ENCODE results near the gene GPR84. TPM values are rescaled to one million over a fixed set of nuclear protein-coding genes. Genes with fewer than 3 reads are reported as not detected.
"Not testable (repeated sequence)": the region's sequence is repeated elsewhere in the genome, so short reads cannot be mapped to it uniquely, and the experiment has no call there.

The GPR84 gene
- total RNA-seq, 1 experiment from 2014 or later: not detected

- H3K27ac Mint-ChIP-seq (ENCODE audit: unreplicated experiment): no peak overlapping the region
- ChIA-PET POLR2A (no interaction called here), CTCF (no interaction called here)
- peaks cover 16% of the 10 kb centered on the region for H3K4me1 Mint-ChIP-seq (ENCODE audit: low read depth, unreplicated experiment)
- H3K4me1 ChIP-seq: peaks cover 27% of the 10 kb centered on the region
- H3K36me3 ChIP-seq (ENCODE audit: control insufficient read depth, insufficient read depth, low read length): no peaks in the 10 kb centered on the region
- peaks cover 19% of the 10 kb centered on the region for H3K36me3 Mint-ChIP-seq (ENCODE audit: insufficient read depth, unreplicated experiment)
- no peaks in the 10 kb centered on the region for H3K9me3 Mint-ChIP-seq (ENCODE audit: unreplicated experiment)
- intact Hi-C loops (cut with micrococcal nuclease; ENCODE audit: unreplicated experiment): no loop called here
- H3K4me3 Mint-ChIP-seq (ENCODE audit: unreplicated experiment): no peak overlapping the region
- no peaks in the 10 kb centered on the region for H3K27me3 Mint-ChIP-seq (ENCODE audit: insufficient read depth, unreplicated experiment)
- no peaks in the 10 kb centered on the region for H3K9me3 ChIP-seq
- no peak overlapping the region for H3K4me3 ChIP-seq (ENCODE audit: low read depth, low read length)
- no peak for DNase-seq
- H3K27me3 ChIP-seq (replicated peaks; ENCODE audit: control insufficient read depth, insufficient read depth, low read length): no peaks in the 10 kb centered on the region
- TF ChIP-seq CTCF (IDR thresholded peaks at IDR 0.05; ENCODE audit: insufficient read depth in 1 of 2, low read depth in 1 of 2, low read length in 1 of 2, severe bottlenecking in 1 of 2, unreplicated experiment in 1 of 2): no peak
- no TSS peak for BruUV-seq (replicated peaks)
Observed at GRCh38 chr12:54330442-54330841, 33.8 kb downstream of the GPR84 start.

GRCh38 chr12:54329759-54330158, 34.5 kb downstream of the GPR84 start:
- ChIA-PET CTCF (no interaction called here), POLR2A (no interaction called here)
- no peak for DNase-seq
- Mint-ChIP-seq H3K36me3 (ENCODE audit: insufficient read depth, unreplicated experiment) (peaks cover 25% of the 10 kb centered on the region), H3K9me3 (ENCODE audit: unreplicated experiment) (no peaks in the 10 kb centered on the region), H3K4me3 (ENCODE audit: unreplicated experiment) (no peak overlapping the region), H3K27me3 (ENCODE audit: insufficient read depth, unreplicated experiment) (no peaks in the 10 kb centered on the region), H3K4me1 (ENCODE audit: low read depth, unreplicated experiment) (peaks cover 16% of the 10 kb centered on the region), H3K27ac (ENCODE audit: unreplicated experiment) (peak overlapping the region; percentile 21)
- no peaks in the 10 kb centered on the region for H3K9me3 ChIP-seq
- no peaks in the 10 kb centered on the region for H3K36me3 ChIP-seq (ENCODE audit: control insufficient read depth, insufficient read depth, low read length)
- H3K4me1 ChIP-seq: peaks cover 27% of the 10 kb centered on the region
- no peaks in the 10 kb centered on the region for H3K27me3 ChIP-seq (replicated peaks; ENCODE audit: control insufficient read depth, insufficient read depth, low read length)
- TF ChIP-seq CTCF (IDR thresholded peaks at IDR 0.05; ENCODE audit: insufficient read depth in 1 of 2, low read depth in 1 of 2, low read length in 1 of 2, severe bottlenecking in 1 of 2, unreplicated experiment in 1 of 2): no peak
- intact Hi-C loops (cut with micrococcal nuclease; ENCODE audit: unreplicated experiment): no loop called here
- BruUV-seq (replicated peaks): no TSS peak
- no peak overlapping the region for H3K4me3 ChIP-seq (ENCODE audit: low read depth, low read length)

GRCh38 chr12:54328595-54329337, 35.5 kb downstream of the GPR84 start:
- no peaks in the 10 kb centered on the region for H3K27me3 ChIP-seq (replicated peaks; ENCODE audit: control insufficient read depth, insufficient read depth, low read length)
- peaks cover 22% of the 10 kb centered on the region for H3K4me1 Mint-ChIP-seq (ENCODE audit: low read depth, unreplicated experiment)
- CTCF ChIA-PET: no interaction called here
- no peak overlapping the region for H3K4me3 ChIP-seq (ENCODE audit: low read depth, low read length)
- DNase-seq: no peak
- no peak overlapping the region for H3K27ac Mint-ChIP-seq (ENCODE audit: unreplicated experiment)
- peaks cover 27% of the 10 kb centered on the region for H3K4me1 ChIP-seq
- intact Hi-C loops (cut with micrococcal nuclease; ENCODE audit: unreplicated experiment): no loop called here
- H3K36me3 Mint-ChIP-seq (ENCODE audit: insufficient read depth, unreplicated experiment): peaks cover 27% of the 10 kb centered on the region
- H3K4me3 Mint-ChIP-seq (ENCODE audit: unreplicated experiment): no peak overlapping the region
- no peaks in the 10 kb centered on the region for H3K9me3 Mint-ChIP-seq (ENCODE audit: unreplicated experiment)
- no peak for TF ChIP-seq CTCF (IDR thresholded peaks at IDR 0.05; ENCODE audit: insufficient read depth in 1 of 2, low read depth in 1 of 2, low read length in 1 of 2, severe bottlenecking in 1 of 2, unreplicated experiment in 1 of 2)
- H3K36me3 ChIP-seq (ENCODE audit: control insufficient read depth, insufficient read depth, low read length): no peaks in the 10 kb centered on the region
- POLR2A ChIA-PET: no interaction called here
- no peaks in the 10 kb centered on the region for H3K27me3 Mint-ChIP-seq (ENCODE audit: insufficient read depth, unreplicated experiment)
- H3K9me3 ChIP-seq: no peaks in the 10 kb centered on the region
- no TSS peak for BruUV-seq (replicated peaks)

- not testable (repeated sequence) for H3K9me3 ChIP-seq; H3K9me3 Mint-ChIP-seq (ENCODE audit: unreplicated experiment); H3K27me3 Mint-ChIP-seq (ENCODE audit: insufficient read depth, unreplicated experiment); H3K36me3 ChIP-seq (ENCODE audit: control insufficient read depth, insufficient read depth, low read length); H3K27me3 ChIP-seq (replicated peaks; ENCODE audit: control insufficient read depth, insufficient read depth, low read length); DNase-seq
- TSS peak; percentile 84 for BruUV-seq (replicated peaks)
- intact Hi-C loops (cut with micrococcal nuclease; ENCODE audit: unreplicated experiment): loop anchor here (1.0 kb wide), 2 partner anchors 45 to 74 kb away; partner anchors contain the start of genes CBX5 and HNRNPA1
- Histone ChIP-seq H3K4me3 (ENCODE audit: low read depth, low read length) (peak overlapping the region; percentile 74), H3K4me1 (peaks cover 25% of the 10 kb centered on the region)
- Mint-ChIP-seq H3K36me3 (ENCODE audit: insufficient read depth, unreplicated experiment) (peaks cover 17% of the 10 kb centered on the region), H3K4me3 (ENCODE audit: unreplicated experiment) (peak overlapping the region; percentile 96), H3K4me1 (ENCODE audit: low read depth, unreplicated experiment) (peaks cover 19% of the 10 kb centered on the region), H3K27ac (ENCODE audit: unreplicated experiment) (peak overlapping the region; percentile 98)
- CTCF ChIA-PET: interaction anchor here (0.5 to 2.4 kb wide), 49 partner anchors 8 to 1863 kb away, joined by 3 to 56 read pairs (median 5); partner anchors contain the start of genes CBX5, HNRNPA1, HOXC13 and HOXC5
- POLR2A ChIA-PET: interaction anchor here (0.5 to 2.0 kb wide), 24 partner anchors 12 to 1826 kb away, joined by 3 to 99 read pairs (median 6); partner anchors contain the start of genes CBX5, HNRNPA1, HOXC5 and HOXC8
Observed at GRCh38 chr12:54325442-54326109, 38.7 kb downstream of the GPR84 start.
